GM19438 (cell line): ENCODE results near the gene CCDC88C.
A peak's percentile ranks its signal among the peaks of the same experiment; 100 is the strongest.

ENCODE experiments used
- ATAC-seq: cut with Tn5 transposase; IDR thresholded peaks from one replicate; pipeline ENCODE4 v1.9.1; 2021; ENCODE audit warnings: low read depth; ENCODE audit not compliant: unreplicated experiment

CCDC88C gene

DNA sequence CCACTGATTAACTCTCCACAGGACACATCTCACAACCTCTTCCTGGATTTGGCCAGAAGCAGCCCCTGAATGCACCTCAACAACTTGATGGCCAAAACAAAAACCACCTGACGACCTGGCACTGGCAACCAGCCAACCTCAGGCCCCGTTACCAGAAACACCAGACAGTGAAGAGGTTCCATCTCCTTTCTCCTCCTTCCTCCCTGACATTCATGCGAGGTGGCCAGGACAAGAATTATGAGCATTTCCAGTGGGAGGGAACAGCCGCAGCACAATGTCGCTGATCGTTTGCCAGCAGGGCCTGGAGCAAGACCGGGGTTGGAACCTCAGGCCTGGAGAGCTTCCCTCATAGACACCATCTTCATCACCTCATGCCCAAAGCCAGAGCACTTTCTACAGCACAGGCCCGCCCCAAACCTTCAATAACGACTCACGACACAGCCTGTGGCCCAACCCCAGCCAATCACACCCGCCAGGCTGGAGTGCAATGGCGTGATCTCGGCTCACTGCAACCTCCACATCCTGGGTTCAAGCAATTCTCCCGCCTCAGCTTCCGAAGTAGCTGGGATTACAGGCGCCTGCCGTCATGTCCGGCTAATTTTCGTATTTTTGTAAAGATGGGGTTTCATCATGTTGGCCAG is 48.7 kb downstream of the CCDC88C start:
- ATAC-seq: no peak

DNA sequence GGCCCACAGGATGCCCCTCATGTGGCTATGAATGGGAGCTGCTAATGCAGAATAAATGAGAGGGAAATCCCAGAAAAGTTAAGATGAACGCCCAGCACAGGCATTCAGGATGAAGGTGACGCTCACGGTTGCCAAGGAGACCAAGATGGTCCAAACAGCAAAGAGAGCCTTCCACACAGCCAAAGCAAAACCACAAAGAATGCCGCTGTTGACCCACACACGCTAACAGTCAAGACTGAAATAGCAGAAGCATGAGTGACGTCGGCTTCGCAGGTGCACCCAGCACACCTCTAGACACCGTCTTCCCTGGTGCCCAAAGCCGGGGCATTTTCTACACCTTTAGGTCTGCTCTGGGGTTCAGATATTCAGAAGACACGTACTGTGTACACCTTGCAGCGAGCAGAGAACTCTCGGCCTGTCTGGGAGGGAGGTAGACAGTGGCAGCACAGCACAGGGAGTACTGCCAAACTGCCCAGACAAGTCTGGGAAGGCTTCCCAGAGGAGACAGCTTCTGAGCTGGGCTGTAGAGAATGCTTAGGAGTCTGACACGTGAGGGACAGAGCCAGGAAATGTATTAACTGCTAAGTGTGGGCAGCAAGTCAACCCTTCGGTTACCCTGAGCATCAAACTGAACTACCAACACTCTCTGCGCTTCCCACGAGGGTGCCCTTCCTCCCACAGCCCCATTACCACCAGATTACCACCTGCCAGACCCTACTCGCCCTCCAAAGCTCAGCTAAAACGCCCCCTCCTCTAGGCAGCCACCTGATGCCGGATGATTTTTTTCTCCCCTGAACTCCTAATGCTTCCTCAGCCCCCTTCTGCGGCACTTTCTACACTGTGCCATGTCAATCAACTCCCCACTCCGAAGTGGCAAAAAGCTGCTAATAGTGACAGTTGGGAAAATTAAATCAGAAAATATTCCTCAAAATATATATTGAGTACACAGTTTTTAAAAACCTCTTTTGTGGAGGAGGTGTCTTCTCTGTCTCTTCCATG is 50.1 kb downstream of the CCDC88C start:
- peak; percentile 61 for ATAC-seq

DNA sequence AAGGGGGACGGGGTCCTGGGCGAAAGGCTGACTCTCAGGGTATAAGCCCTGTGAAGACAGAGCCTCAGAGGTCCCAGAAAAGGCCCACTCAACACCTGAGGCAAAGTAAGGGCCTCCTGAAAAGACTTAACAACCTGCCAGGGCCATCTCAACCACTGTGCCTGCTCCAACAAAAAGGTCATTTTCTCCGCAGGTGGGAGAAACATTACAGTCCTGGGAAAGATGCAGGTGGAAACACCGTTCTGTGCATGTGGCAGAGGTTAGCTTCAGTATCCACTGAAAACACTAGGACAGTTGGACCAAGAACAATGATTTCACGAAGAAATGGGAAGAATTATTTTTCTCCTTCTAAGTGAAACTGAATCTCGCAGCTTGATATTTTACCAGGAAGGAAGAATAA is 50.9 kb downstream of the CCDC88C start:
- no peak for ATAC-seq

- ATAC-seq: no peak
Measured at GRCh38 chr14:91365552-91365951, 52.1 kb downstream of the CCDC88C start.

GRCh38 chr14:91364524-91365270 is 52.9 kb downstream of the CCDC88C start:
- ATAC-seq: no peak

DNA sequence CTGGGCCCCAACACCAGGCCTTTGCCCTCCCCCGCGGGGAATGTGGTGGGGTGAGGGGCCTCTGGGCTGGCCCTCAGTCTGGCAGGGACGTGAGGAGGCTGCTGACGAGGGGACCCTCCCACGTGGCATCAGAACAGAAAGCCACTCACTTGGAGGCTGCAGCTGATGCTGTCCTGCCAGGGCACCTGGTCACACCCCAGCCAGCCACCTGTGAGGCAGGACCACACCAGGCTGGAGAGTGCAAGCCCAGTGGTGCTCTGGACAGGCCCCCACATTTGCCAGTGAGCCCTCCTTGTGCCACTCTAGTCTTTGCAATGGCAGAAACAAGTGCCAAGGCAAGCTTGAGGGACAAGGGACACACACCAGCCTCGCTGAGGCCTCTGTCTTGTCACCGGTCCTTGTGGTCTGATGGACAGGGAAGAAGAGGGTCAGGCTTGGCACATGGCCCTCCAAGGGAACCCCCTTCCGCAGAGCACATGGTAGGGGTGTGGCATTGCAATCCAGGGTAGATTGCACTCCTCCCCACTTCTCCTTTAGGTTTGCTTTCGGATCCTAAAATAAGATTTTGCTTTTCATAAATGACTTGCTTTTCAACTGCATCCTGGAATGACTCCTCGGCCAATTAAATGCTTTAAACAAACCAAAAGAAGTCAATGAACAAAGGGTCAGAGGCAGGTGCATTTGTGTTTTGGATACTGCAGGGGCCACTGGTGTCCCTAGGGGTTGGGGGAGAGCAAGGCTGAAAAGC is 53.7 kb downstream of the CCDC88C start:
- ATAC-seq: peak; percentile 56

- ATAC-seq: no peak
Measured at GRCh38 chr14:91361233-91361811, 56.3 kb downstream of the CCDC88C start.

- ATAC-seq: no peak
Measured at GRCh38 chr14:91360490-91361232, 57.0 kb downstream of the CCDC88C start.

DNA sequence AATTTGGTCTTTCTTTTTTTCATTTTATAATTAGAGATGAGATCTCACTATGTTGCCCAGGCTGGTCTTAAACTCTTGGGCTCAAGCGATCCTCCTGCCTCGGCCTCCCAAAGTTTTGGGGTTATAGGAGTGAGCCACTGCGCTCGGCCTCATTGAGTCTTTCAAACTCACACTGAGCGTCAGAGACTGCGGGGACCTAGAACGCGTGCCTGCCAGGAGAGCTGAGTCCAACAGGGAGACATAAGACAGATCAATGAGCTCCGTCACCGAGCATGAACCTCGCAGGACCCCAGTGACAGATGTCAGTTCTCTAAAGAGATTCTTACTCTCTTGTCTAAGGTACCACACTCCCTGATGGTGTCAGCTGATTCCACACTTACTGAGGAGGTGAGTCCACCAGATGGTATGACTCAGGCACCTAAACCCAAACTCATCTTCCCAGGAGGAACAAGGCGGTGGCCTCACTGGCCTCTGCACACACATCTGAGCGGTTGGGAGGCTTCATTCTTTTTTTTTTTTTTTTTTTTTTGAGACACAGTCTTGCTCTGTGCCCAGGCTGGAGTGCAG is 58.9 kb downstream of the CCDC88C start:
- ATAC-seq: no peak

- ATAC-seq: no peak
Measured at GRCh38 chr14:91358025-91358319, 59.6 kb downstream of the CCDC88C start.

DNA sequence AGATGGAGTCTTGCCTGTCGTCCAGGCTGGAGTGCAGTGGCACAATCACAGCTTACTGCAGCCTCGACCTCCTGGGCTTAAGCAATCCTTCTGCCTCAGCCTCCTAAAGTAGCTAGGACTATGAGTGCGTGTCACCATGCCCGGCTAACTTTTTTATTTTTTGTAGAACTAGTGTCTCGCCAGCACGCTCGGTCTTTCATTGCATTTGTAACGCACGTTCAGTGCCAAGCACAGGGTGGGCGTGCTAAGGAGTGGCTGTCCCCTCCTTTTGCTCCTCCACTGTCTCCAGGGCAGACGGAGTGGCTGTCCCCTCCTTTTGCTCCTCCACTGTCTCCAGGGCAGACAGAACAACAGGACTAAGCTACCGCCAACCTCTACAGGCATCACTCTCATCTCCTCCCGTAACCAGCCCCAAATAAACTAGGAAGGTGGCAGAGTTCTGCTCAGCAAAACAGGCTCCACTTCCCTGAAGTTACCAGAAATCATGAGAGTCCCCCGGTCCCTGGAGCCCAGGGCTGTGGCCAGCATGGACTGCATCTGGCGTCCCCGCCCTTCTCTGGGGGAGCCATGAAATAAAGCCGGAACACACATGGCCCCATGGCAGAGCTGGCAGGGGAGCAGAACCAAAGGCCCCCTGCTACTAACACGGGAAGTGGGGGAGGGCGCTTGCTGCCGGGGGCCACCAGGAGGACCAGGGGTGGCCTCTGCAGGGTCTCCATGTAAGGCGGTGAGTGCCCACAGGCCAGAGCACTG is 60.2 kb downstream of the CCDC88C start:
- no peak for ATAC-seq

DNA sequence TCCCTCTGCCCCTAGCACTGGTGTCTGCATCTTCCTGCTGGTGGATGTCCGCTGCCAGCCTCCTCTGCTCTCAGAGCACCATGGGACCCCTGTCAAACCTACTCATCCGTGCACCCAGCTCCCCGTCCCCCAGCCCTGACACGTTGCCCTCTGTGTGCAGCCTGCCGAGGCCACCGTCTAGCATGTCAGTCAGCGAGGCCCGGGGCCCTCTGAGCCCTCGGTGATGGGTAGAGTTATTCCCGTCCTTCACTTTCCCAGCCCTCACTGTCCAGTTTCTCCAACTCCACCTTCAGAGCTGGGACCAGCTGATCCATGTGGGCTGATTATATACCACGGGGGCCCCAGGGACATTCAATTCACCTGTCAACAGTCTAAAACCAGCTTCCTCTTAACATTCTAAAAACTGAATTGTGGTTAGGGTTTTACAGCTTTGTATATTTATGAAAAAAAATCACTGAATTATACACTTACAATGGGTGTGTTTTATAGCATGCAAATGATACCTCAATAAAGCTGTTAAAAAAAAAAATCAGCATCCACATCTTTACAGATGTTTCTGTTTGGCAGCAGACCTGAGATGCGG is 61.3 kb downstream of the CCDC88C start:
- no peak for ATAC-seq

DNA sequence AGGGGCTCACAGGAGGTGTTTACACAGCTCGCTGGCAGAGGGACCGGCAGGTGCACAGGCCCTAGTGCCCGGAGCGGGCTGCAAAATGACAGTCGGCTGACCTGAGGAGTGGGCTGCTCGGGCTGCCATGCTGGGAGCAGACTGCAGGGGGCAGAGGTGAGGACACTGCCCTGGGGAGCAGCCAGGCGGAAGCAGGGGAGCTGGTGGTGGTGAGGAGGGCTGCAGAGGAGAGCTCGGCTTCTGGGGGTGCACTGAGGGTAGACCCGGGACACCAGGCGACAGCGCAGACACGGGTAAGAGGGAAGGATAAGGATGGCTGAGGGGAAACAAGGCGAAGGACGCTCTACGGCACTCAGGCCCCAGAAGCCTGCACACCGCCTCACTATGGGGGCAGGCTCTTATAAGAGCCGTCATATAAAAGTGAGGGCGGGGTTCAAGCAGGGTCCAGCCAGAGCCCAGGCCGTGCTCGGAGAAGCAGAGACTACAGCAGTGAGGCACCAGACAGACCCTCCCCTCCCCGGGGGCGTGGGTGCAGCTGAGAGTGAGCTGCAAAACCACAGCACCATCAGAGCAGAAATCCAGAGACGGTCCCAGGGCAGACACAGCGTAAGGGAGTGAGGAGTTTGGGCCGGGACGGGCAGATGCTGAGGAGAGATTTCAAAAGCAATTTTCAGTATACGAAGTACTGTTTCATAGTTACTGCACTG is 62.5 kb downstream of the CCDC88C start:
- no peak for ATAC-seq

DNA sequence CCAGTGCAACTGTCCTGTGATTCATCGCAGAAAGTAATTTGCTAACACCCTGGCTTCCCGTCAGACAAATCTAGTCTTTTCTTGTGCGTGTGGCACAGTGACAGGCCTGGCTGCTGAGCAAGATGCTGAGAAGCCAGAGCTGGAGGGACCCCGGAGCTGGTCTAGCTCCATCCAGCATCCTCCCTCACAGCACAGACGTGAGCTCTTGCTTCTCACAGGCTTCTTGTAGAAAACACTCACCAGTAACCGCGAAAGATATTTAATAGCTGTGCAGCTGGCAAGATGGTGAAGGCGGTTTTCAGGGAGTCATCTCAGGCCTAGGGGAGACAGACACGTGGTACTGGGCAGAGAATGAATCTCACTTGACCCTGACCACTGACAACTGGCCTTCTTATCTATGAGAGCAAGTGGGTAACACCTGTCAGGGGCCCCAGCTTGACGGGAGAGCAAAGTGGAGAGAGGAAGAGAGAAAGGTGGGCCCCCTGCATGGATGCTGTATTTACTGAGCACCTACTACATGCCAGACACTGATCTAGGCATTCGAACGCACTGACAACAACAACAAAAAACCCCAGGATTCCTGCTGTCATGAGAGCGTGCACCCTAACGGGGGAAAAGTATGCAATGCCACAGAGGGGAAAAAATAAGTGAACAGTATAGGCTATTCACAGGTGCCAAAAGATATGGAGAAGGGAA is 63.3 kb downstream of the CCDC88C start:
- no peak for ATAC-seq

DNA sequence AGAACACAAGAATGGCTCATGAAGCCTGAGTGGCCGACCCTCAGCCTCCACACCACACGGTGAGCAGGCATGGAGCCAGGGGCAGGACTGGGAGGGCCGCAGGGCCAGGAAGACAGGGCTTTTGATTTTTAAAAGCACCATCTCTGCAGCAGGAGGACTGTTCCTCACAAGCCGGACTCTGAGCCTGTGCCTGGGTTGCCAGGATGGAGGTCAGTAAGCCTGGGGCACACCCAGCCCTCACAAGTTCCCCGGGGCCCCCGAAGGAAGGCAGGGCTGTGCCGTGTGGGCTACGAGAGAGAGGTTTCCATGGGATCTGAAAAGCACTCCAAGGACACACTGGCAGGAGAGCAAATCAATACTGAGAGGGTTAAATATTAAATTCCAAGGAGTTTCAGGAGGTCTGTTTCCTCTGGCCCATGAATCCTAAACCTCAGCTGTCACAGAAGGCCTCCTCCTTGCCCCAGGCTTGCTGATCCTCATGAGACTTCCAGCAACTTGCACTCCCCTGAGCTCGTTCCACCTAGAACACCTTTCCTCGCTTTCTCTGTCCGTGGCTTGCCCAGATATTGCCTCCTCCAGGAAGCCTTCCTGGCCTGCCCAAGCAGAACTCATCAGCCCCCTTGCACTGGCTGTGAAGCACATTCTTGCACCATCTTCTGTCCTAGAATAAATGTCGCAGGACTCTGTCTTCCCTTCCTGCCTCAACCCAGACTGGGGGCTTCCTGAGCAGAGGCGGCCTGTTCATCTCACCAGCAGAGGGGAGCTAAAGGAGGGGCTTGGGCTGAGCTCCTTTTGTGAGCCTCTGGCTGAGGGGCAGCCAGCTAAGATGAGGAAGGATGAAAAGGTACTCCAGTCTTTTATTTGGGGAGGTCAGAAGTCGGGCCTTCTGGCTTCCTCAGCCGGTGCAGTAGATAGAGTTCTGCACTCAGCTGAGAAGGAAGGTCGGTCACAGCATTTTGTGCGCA is 64.6 kb downstream of the CCDC88C start:
- no peak for ATAC-seq

- no peak for ATAC-seq
Measured at GRCh38 chr14:91352053-91352452, 65.6 kb downstream of the CCDC88C start.
